ENCODE results near the gene UBE2K.

GRCh38 chr4:39687014-39687413 is 10.9 kb upstream of the UBE2K start:
- TF ChIP-seq CTCF (IDR thresholded peaks at IDR 0.05; ENCODE audit: insufficient read depth, low read length, poor library complexity, severe bottlenecking): no peak
- no peak for TF ChIP-seq EZH2phosphoT487 (conservative IDR thresholded peaks at IDR 0.05; ENCODE audit: low read length)

Measured in SU-DHL-6 (cell line).